ENCODE data around the gene BMI1.

DNA sequence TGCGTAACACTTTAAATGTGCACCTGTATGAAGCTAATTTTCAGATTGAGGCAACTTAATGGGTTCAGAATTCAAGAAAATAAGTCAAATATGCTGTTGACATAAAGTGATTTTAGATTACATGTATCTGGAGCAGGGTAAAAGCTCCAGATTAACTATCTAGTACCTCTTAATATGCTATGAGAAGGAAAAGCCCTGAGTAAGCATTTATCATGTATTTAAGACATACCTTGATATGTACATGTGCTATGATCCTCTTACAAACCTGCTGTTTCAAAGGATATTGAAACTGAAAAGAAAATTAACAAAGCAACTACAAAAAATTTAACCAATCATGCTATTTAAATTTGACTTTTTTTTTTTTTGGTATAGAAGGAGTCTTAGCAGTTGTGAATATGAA lies 28.9 kb downstream of the BMI1 start:
- TF ChIP-seq ARNT (IDR thresholded peaks at IDR 0.05) (no peak), SP1 (IDR thresholded peaks at IDR 0.05) (no peak), CTBP1 (IDR thresholded peaks at IDR 0.05; ENCODE audit: borderline replicate concordance) (no peak), BHLHE40 (IDR thresholded peaks at IDR 0.05; ENCODE audit: borderline replicate concordance) (no peak), ZNF384 (IDR thresholded peaks at IDR 0.05) (no peak), ELF4 (IDR thresholded peaks at IDR 0.05) (no peak), TARDBP (IDR thresholded peaks at IDR 0.05) (no peak), LEF1 (IDR thresholded peaks at IDR 0.05; ENCODE audit: borderline replicate concordance) (no peak)

Measured in HEK293T (cell line).